Femur (tissue), 1 donor: ENCODE data around the gene ST6GALNAC3.
A peak's percentile ranks its signal among the peaks of the same experiment; 100 is the strongest.
"Not testable (repeated sequence)": the region's sequence is repeated elsewhere in the genome, so short reads cannot be mapped to it uniquely, and the experiment has no call there.

Experiments used
- DNase-seq: peaks from one replicate; pipeline ENCODE4 v3.0.0-alpha.2; 2017

The ST6GALNAC3 gene

GRCh38 chr1:76292418-76293184 is 218.1 kb downstream of the ST6GALNAC3 start:
- no peak for DNase-seq

- DNase-seq: no peak
Observed at GRCh38 chr1:76293831-76294230, 219.3 kb downstream of the ST6GALNAC3 start.

GRCh38 chr1:76294482-76295194 is 220.1 kb downstream of the ST6GALNAC3 start:
- no peak for DNase-seq

DNA sequence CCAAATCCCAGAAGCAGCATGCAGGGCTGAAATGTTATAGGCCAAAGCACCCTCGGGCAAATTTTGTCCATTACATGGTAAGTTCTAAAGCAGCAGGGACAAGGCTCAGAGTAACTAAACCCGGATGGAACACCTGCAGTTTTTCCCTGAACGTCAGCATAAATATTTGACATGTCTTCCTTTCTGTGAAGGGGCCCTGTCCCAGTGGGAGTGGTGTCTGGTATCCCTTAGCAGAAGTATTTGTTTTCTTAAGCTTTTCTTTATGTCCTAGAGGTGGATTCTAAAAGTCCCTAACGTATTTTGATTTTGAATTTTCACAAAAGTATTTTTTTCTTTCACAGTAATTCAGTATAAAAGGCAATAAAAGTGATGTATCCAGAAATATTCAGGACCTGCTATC is 223.9 kb downstream of the ST6GALNAC3 start:
- no peak for DNase-seq

DNA sequence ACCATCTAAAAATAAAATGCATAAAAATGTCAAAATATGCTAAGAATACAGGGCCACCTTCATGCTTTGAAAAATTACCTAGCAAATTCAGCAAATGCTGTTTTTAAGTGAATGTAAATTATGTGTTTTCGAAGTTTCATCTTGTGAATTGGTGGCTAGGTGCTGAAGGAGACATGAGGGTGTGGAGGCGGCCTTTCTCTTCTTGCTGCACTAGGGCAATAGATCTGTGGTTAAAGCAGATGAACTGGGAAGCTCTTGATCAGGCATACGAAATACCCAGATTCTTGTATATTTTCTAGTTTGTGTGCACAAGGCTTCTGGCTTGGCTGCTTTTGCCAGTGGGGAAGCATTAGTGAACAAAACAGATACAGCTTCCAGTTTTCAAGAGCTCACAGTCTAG is 224.5 kb downstream of the ST6GALNAC3 start:
- DNase-seq: no peak

DNA sequence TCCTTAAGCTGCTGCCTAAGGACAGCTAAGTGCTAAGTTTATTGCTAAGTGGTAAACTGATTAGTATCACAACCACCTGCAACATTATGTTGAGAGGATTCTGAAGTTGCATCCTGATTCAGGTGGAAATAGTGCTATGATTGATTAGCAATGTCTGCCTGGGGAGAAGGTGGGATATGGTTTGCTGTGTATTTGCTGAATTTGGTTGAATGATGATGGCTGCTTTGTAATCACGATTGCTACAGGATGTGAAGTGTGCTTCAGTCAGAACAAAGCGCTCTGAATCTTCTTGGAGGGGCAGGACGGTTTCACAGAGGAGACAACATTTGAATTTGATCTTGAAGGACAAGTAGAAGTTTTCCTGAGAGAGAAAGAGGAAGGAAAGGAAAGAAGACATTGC is 226.0 kb downstream of the ST6GALNAC3 start:
- no peak for DNase-seq

- no peak for DNase-seq
Observed at GRCh38 chr1:76302711-76303339, 228.3 kb downstream of the ST6GALNAC3 start.

- DNase-seq: no peak
Observed at GRCh38 chr1:76303340-76303717, 228.8 kb downstream of the ST6GALNAC3 start.

DNA sequence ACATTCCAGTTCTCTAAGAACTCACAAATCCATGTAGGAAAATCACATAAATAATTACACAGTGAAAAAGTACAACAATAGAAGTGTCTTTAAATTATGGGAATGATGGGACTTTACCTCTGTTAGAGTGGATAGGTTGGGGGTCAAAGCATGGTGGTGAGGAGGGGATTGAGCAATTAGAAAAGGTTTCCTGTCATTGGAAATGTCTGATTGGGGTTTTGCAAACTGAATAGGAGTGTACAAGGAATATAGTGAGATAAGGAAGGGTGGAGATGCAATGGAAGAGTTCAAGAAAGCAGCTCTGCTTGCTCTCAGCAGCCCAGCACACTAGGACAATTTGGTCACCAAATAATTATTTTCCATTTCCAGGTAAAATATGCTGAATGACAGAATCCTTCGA is 238.8 kb downstream of the ST6GALNAC3 start:
- DNase-seq: no peak

- no peak for DNase-seq
Observed at GRCh38 chr1:76314730-76315129, 240.2 kb downstream of the ST6GALNAC3 start.

GRCh38 chr1:76317299-76317900 is 242.9 kb downstream of the ST6GALNAC3 start:
- peak; percentile 22 for DNase-seq

DNA sequence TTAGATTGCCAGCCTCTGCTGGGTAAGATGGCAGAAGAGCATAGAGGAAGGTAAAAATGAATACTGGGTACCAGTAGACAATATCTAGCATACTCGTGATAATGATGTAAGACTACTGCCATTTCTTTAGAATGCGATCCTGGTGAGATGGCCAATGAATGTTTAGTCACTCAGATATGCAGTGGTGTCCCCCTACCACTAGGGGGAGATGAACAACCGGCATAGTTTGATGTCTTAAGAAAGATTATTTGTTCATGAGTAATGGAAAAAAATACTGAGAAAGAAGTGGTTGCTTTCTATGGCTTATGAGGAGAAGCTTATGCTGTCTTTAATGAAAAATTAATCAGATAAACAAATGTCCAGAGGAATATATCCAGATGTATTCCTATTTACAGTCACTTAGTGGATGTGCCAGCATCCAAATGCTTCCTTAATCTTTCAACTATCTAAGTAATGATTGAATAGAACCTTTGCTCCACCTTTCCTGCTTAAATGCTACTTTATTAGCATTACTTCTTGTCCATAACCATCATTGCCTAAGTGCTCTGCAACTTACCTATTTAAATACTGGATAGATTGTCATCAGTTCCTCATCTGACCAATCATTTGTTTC is 256.6 kb downstream of the ST6GALNAC3 start:
- peak; percentile 26 for DNase-seq

DNA sequence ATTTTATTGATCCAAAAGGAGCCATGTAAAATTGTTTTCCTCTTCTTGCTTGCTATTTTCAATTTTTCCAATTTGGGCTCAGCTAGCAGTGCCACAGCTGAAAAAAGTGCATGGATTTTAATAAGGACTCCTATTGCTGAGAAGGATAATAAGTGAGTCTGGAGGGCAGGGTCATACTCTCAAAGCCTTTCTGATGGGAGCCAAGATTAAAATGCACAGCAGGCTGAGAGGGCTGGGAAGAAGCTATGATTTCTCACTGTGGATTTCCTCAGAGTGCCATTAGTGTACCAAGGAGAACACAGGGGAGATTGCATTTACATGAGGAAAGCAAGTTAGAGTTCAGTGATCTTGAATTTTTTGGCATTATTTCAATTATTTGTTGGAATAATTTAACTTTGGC is 261.3 kb downstream of the ST6GALNAC3 start:
- no peak for DNase-seq

GRCh38 chr1:76336931-76337371 is 262.4 kb downstream of the ST6GALNAC3 start:
- peak; percentile 81 for DNase-seq

DNA sequence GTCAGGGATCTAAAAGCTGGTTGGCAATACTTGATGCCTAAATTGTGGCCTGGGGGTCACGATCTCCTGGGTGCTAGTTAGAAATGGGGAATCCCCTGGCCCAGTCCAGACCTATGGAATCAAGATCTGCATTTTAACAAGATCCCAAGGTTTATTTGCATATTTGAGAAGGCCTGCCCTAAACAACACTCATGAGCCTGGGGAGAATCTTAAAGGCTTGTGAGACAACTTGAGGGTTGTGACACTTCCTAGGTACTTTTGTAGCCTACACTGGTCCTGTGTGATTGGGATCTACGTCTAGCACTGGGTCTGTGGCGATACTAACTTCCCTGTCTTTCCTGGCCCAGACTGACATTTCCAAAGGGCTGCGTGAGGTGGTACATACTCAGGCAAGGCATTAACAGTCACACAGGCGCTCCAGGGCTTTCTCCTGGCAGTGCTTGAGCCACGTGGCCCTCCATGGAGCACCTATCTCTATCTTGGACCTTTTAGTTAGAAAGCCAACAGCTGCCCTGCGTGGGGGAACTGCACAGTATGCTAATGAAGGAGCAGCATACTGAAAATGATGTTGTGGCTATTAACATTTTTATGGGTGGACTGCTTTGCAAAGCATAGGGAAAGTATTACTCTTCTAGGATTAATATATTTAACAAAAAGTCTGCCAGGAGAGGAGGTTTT is 263.1 kb downstream of the ST6GALNAC3 start:
- DNase-seq: no peak

DNA sequence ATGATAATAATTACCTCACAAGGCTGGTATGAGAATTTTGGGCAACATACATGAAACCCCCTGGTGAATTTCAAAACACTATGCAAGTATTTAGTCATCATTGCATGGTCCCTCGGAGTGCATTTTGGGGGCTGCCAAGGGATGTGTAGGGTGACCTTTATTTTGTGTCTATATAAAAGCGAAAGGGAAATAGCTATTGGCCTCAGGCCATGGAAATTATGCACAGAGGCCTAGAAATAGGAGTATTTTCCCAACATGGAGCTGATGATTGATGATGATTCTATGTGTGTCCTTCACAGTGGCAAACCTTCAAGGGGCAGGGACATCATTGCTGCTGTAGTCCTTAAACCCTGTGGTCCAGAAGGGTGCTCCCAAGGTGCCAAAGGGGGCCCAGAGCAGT is 265.5 kb downstream of the ST6GALNAC3 start:
- DNase-seq: no peak

- DNase-seq: not testable (repeated sequence)
Observed at GRCh38 chr1:76341816-76342215, 267.3 kb downstream of the ST6GALNAC3 start.

GRCh38 chr1:76343356-76343755 is 268.8 kb downstream of the ST6GALNAC3 start:
- no peak for DNase-seq

DNA sequence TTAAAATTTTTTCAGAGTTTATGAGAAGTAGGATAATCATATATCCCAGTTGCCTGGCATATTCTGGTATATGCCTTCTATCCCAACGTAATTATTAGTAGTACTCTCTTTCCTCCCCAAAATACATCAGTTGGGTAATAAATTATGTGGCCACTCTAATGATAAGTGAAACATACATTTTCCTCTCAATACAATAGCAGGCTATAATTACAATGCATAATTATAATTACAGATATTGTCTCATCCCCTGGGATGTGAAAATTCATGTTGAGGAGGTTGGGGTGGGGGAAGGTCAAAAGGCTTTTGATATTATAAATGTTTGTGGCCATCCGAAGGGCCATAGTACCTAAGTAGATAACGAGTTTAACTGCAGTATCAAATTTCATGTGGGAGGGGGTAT is 277.1 kb downstream of the ST6GALNAC3 start:
- no peak for DNase-seq

DNA sequence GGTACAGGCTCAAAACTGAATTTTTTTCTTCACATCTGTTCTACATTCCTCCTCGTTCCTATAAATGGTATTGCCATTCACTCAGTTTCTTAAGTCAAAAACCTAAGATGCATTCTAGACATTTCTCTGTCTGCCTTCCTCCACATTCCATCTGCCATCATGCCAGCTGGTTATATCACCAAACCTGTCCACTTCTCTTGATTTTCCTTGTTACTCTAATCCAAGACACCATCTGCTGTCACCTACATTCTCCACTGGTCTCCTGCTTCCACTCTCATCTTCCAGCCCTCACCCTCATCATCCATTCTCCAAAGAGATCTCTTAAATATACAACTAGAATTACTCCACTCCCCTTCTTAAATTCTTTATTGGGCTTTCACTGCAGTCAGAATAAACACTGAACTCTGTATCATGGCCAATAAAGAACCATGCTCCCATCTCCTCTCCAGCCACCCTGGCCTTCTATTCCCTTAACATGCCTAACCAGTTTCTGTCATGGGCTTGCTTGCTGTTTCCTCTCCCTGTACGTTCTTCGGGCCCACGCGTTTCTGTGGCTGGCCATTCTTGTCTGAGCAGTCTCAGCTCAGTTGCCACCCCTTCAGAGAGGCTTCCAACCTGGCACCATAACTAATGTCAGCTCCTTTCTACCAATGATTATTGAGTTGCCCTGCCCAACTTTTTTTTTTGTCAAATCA is 278.3 kb downstream of the ST6GALNAC3 start:
- no peak for DNase-seq

GRCh38 chr1:76354236-76354635 is 279.7 kb downstream of the ST6GALNAC3 start:
- no peak for DNase-seq

DNA sequence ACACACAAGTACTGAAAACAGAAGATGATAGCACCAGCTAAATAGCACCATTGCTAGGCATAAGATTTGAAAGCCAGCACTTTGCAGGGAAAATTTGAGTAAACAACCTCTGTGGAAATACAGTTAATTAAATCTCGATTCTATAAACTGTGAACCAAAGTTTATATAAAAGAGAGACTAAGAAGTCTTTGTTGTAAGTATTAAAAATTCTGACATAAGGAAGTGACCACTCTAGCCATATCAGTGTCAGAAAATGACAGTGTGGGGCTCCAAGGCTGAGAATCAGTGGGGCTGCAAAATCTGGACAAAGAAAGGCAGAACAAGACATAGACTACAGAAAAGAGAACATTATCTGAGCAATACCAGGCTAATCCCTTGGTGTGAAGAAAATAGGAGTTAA is 292.2 kb downstream of the ST6GALNAC3 start:
- no peak for DNase-seq
